ENCODE measurements around the gene MTX3.

Gene MTX3

GRCh38 chr5:79932510-79933504 is 58.3 kb downstream of the MTX3 start:
- DNase-seq, result no peak

- no peak for DNase-seq
These were observed 59.2 kb downstream of the MTX3 start for GRCh38 chr5:79931866-79932265.

- DNase-seq, result no peak
These were observed 59.7 kb downstream of the MTX3 start for GRCh38 chr5:79931409-79931808.

- DNase-seq, result no peak
These were observed 62.0 kb downstream of the MTX3 start for GRCh38 chr5:79929095-79929494.

All from activated T-cell treated with anti-CD3 and anti-CD28 coated beads, Interleukin-2, amount 50 U/mL, for 48 hours (primary cell).